SU-DHL-6 (cell line): Measurements from ENCODE around the gene WFDC10B.

ENCODE experiments used
- EZH2phosphoT487 ChIP-seq: fragments of 200-600 bp; sonication (generic), shearing (Covaris generic); conservative IDR thresholded peaks from 2 replicates; pipeline ENCODE4 v1.6.1; 2018; ENCODE audit warnings: mild to moderate bottlenecking, antibody characterized with exemption, low read length, moderate library complexity, mixed read lengths
- TF ChIP-seq, protein P1 (sequence below): fragments of 200-600 bp; sonication (generic); IDR thresholded peaks from one replicate; pipeline ENCODE4 v1.5.1; 2017; ENCODE audit warnings: antibody characterized with exemption, mild to moderate bottlenecking, low read length, moderate library complexity; ENCODE audit not compliant: insufficient read depth, poor library complexity, severe bottlenecking

DNA sequence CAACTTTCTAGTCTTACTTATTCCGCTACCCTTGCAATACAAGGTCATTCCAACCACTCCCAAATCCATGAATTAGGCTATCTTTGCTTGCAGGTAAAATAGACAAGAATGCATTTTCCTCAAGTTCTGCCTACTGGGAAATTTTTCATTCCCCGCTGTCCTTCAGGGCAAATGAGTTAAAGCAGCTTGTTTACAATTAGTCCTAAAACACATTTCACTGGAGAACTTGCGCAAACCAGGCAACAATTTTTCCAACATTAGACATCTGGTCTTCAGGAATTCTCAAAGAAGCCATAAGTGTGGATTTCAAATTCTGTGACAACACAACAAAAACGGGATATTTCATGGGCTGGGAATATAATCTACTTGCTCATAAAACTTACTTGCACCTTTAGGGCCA, 37.8 kb upstream of the WFDC10B start:
- TF ChIP-seq, protein P1, sequence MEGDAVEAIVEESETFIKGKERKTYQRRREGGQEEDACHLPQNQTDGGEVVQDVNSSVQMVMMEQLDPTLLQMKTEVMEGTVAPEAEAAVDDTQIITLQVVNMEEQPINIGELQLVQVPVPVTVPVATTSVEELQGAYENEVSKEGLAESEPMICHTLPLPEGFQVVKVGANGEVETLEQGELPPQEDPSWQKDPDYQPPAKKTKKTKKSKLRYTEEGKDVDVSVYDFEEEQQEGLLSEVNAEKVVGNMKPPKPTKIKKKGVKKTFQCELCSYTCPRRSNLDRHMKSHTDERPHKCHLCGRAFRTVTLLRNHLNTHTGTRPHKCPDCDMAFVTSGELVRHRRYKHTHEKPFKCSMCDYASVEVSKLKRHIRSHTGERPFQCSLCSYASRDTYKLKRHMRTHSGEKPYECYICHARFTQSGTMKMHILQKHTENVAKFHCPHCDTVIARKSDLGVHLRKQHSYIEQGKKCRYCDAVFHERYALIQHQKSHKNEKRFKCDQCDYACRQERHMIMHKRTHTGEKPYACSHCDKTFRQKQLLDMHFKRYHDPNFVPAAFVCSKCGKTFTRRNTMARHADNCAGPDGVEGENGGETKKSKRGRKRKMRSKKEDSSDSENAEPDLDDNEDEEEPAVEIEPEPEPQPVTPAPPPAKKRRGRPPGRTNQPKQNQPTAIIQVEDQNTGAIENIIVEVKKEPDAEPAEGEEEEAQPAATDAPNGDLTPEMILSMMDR, result no peak
- no peak for TF ChIP-seq EZH2phosphoT487
